ENCODE results near the gene BLM. TPM values are rescaled to one million over a fixed set of nuclear protein-coding genes. Genes with fewer than 3 reads are reported as not detected.

BLM gene
- total RNA-seq, 1 donor from 2014 or later = 3.7 TPM

DNA sequence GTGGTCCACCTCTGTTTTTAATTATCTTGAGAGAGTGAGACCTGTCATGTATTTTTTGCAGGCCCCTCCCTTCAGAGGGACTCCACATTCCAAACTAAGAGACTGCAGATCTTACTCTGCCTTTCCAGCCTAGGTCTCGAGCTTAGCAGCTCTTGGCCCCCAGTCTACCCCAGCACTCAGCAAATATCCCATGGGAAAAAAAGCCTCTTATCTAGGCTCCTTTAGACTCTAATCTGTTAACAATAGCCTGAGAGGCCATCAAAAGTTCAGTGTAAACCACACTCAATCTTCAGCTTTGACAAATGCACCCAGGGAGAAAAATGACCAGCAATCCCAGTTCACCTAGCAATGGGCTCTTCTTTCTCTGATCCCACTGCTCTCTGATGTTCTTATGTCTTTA is 8.6 kb upstream of the BLM start:
- H3K4me3 ChIP-seq (ENCODE audit: insufficient read depth, low read depth, low read length) = no peak overlapping the region
- peaks cover under 1% of the 10 kb centered on the region for H3K9me3 Mint-ChIP-seq (ENCODE audit: unreplicated experiment)
- no peaks in the 10 kb centered on the region for H3K79me2 ChIP-seq (ENCODE audit: insufficient read depth, low read length)
- H3K9me3 ChIP-seq (ENCODE audit: insufficient read depth, low read depth, low read length) = no peaks in the 10 kb centered on the region
- no peaks in the 10 kb centered on the region for H3K4me1 Mint-ChIP-seq (ENCODE audit: low read depth, unreplicated experiment)
- H3K27ac ChIP-seq (ENCODE audit: low read depth, low read length) = no peak overlapping the region
- no peaks in the 10 kb centered on the region for H4K20me1 ChIP-seq (ENCODE audit: insufficient read depth, low read length)
- no peaks in the 10 kb centered on the region for H3K4me1 ChIP-seq (ENCODE audit: insufficient read depth, low read length)
- H3K36me3 Mint-ChIP-seq (ENCODE audit: low read depth, unreplicated experiment) = no peaks in the 10 kb centered on the region
- DNase-seq (ENCODE audit: low read depth) = no peak
- no peak overlapping the region for H2AFZ ChIP-seq (ENCODE audit: low read depth, low read length)
- H3K27ac Mint-ChIP-seq (ENCODE audit: unreplicated experiment) = no peak overlapping the region
- TF ChIP-seq, protein P1, sequence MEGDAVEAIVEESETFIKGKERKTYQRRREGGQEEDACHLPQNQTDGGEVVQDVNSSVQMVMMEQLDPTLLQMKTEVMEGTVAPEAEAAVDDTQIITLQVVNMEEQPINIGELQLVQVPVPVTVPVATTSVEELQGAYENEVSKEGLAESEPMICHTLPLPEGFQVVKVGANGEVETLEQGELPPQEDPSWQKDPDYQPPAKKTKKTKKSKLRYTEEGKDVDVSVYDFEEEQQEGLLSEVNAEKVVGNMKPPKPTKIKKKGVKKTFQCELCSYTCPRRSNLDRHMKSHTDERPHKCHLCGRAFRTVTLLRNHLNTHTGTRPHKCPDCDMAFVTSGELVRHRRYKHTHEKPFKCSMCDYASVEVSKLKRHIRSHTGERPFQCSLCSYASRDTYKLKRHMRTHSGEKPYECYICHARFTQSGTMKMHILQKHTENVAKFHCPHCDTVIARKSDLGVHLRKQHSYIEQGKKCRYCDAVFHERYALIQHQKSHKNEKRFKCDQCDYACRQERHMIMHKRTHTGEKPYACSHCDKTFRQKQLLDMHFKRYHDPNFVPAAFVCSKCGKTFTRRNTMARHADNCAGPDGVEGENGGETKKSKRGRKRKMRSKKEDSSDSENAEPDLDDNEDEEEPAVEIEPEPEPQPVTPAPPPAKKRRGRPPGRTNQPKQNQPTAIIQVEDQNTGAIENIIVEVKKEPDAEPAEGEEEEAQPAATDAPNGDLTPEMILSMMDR (IDR thresholded peaks at IDR 0.05; ENCODE audit: insufficient read depth, low read depth, low read length) = no peak
- no peak for TF ChIP-seq EZH2 (IDR thresholded peaks at IDR 0.05; ENCODE audit: insufficient read depth, low read length)
- H3K27me3 Mint-ChIP-seq (ENCODE audit: low read depth, unreplicated experiment) = no peaks in the 10 kb centered on the region
- no peak overlapping the region for H3K4me3 Mint-ChIP-seq (ENCODE audit: unreplicated experiment)
- no peak for FAIRE-seq
- H3K9ac ChIP-seq (ENCODE audit: low read length) = no peak overlapping the region
- H3K36me3 ChIP-seq (ENCODE audit: insufficient read depth, low read length) = no peaks in the 10 kb centered on the region
- no peaks in the 10 kb centered on the region for H3K27me3 ChIP-seq (ENCODE audit: insufficient read depth, low read length)
- H3K4me2 ChIP-seq (ENCODE audit: low read length) = no peak overlapping the region

DNA sequence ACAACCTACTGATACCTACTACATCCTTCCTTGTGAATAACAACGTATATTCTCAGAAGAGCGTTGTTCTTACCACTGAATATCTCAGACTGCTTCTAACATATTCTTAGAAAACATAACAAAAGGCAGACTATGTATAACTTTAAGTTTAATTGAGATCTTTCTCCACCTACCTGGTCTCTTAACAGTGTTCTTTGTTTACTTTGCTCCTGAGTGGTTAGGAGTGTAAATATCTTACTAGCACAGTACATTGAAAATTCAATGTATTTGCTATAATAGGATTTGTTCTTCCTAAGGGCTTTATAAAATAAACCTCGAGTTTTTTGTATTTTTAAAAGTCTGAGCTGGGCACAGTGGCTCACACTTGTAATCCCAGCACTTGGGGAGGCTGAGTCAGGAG is 7.9 kb upstream of the BLM start:
- DNase-seq (ENCODE audit: low read depth) = no peak
- no peaks in the 10 kb centered on the region for H3K9me3 Mint-ChIP-seq (ENCODE audit: unreplicated experiment)
- H3K27me3 ChIP-seq (ENCODE audit: insufficient read depth, low read length) = no peaks in the 10 kb centered on the region
- no peaks in the 10 kb centered on the region for H4K20me1 ChIP-seq (ENCODE audit: insufficient read depth, low read length)
- TF ChIP-seq, protein P1 (IDR thresholded peaks at IDR 0.05; ENCODE audit: insufficient read depth, low read depth, low read length) = no peak
- TF ChIP-seq EZH2 (IDR thresholded peaks at IDR 0.05; ENCODE audit: insufficient read depth, low read length) = no peak
- H3K9ac ChIP-seq (ENCODE audit: low read length) = no peak overlapping the region
- H3K36me3 Mint-ChIP-seq (ENCODE audit: low read depth, unreplicated experiment) = no peaks in the 10 kb centered on the region
- H3K4me3 Mint-ChIP-seq (ENCODE audit: unreplicated experiment) = no peak overlapping the region
- H2AFZ ChIP-seq (ENCODE audit: low read depth, low read length) = no peak overlapping the region
- H3K36me3 ChIP-seq (ENCODE audit: insufficient read depth, low read length) = no peaks in the 10 kb centered on the region
- no peak overlapping the region for H3K27ac Mint-ChIP-seq (ENCODE audit: unreplicated experiment)
- no peak overlapping the region for H3K4me2 ChIP-seq (ENCODE audit: low read length)
- no peaks in the 10 kb centered on the region for H3K9me3 ChIP-seq (ENCODE audit: insufficient read depth, low read depth, low read length)
- H3K4me3 ChIP-seq (ENCODE audit: insufficient read depth, low read depth, low read length) = no peak overlapping the region
- no peaks in the 10 kb centered on the region for H3K27me3 Mint-ChIP-seq (ENCODE audit: low read depth, unreplicated experiment)
- H3K79me2 ChIP-seq (ENCODE audit: insufficient read depth, low read length) = no peaks in the 10 kb centered on the region
- H3K4me1 Mint-ChIP-seq (ENCODE audit: low read depth, unreplicated experiment) = no peaks in the 10 kb centered on the region
- H3K27ac ChIP-seq (ENCODE audit: low read depth, low read length) = no peak overlapping the region
- H3K4me1 ChIP-seq (ENCODE audit: insufficient read depth, low read length) = no peaks in the 10 kb centered on the region
- no peak for FAIRE-seq

DNA sequence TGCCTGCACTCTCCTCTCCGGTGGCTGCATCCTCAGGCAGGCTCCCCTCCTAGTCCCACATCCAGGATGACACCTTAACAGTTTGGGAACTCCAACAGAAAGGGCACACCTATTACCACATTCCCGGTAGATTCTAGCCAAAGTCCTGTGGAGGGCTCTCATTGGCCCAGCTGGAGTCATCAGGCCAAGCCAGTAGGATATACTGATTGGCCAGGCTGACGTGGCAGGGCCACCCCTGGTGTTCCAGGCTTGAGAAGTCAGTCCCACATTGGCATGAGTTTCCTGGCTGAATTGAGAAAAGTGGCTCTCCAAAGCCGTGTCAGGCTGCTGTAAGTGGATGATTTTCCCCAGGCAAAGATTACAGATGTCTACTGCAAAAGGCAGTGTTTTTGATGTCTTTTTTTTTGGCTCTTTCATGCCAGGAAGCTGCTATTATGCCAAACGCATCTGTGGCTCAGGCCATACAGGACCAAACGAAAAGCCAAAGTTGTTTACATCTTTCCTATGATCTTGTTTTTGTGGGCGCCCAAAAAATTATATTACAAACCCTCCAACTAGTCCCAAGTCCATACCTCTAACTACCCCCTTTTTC is 6.6 kb upstream of the BLM start:
- Histone ChIP-seq H3K4me3 (ENCODE audit: insufficient read depth, low read depth, low read length) (no peak overlapping the region), H3K9me3 (ENCODE audit: insufficient read depth, low read depth, low read length) (no peaks in the 10 kb centered on the region), H3K27ac (ENCODE audit: low read depth, low read length) (no peak overlapping the region), H4K20me1 (ENCODE audit: insufficient read depth, low read length) (no peaks in the 10 kb centered on the region), H3K36me3 (ENCODE audit: insufficient read depth, low read length) (no peaks in the 10 kb centered on the region), H3K4me2 (ENCODE audit: low read length) (no peak overlapping the region), H3K4me1 (ENCODE audit: insufficient read depth, low read length) (no peaks in the 10 kb centered on the region), H3K9ac (ENCODE audit: low read length) (no peak overlapping the region), H3K27me3 (ENCODE audit: insufficient read depth, low read length) (no peaks in the 10 kb centered on the region), H3K79me2 (ENCODE audit: insufficient read depth, low read length) (no peaks in the 10 kb centered on the region), H2AFZ (ENCODE audit: low read depth, low read length) (peak overlapping the region; percentile 34)
- H3K9me3 Mint-ChIP-seq (ENCODE audit: unreplicated experiment) = no peaks in the 10 kb centered on the region
- DNase-seq (ENCODE audit: low read depth) (no peak), FAIRE-seq (no peak)
- no peak overlapping the region for H3K27ac Mint-ChIP-seq (ENCODE audit: unreplicated experiment)
- H3K27me3 Mint-ChIP-seq (ENCODE audit: low read depth, unreplicated experiment) = no peaks in the 10 kb centered on the region
- H3K4me3 Mint-ChIP-seq (ENCODE audit: unreplicated experiment) = no peak overlapping the region
- no peaks in the 10 kb centered on the region for H3K36me3 Mint-ChIP-seq (ENCODE audit: low read depth, unreplicated experiment)
- H3K4me1 Mint-ChIP-seq (ENCODE audit: low read depth, unreplicated experiment) = no peaks in the 10 kb centered on the region
- TF ChIP-seq, protein P1 (IDR thresholded peaks at IDR 0.05; ENCODE audit: insufficient read depth, low read depth, low read length) = no peak
- TF ChIP-seq EZH2 (IDR thresholded peaks at IDR 0.05; ENCODE audit: insufficient read depth, low read length) = no peak

Data from astrocyte (in vitro differentiated cells and primary cell).